Measurements from ENCODE around the gene RAB27A. TPM values are rescaled to one million over a fixed set of nuclear protein-coding genes. Genes with fewer than 3 reads are reported as not detected.

The RAB27A gene
- total and polyA plus RNA-seq, 10 of the 15 experiments (the other 5 are each of a cell fraction or from before 2014, with no cell fraction given) = 13.3 to 139 (median 35.2) TPM

GRCh38 chr15:55250941-55251340 is 38.7 kb downstream of the RAB27A start:
- ChIA-PET POLR2A (interaction anchor here (1.0 kb wide), 1 partner anchor 47 kb away, joined by 6 read pairs; no protein-coding TSS in a partner anchor), SMC1A (ENCODE audit: uncharacterized antibody, unreplicated experiment) (interaction anchor here (1.0 to 3.4 kb wide), 8 partner anchors 14 to 38 kb away, joined by 3 to 14 read pairs (median 5); no protein-coding TSS in a partner anchor), RAD21 (ENCODE audit: unreplicated experiment) (no interaction called here), CTCF (interaction anchor here (1.1 to 1.4 kb wide), 3 partner anchors 22 to 33 kb away, joined by 3 to 7 read pairs (median 3); no protein-coding TSS in a partner anchor)
- Histone ChIP-seq H3K9me3 (replicated peaks; ENCODE audit: control insufficient read depth, insufficient read depth, low read length) (no peaks in the 10 kb centered on the region), H2AFZ (ENCODE audit: control insufficient read depth, low read depth, low read length) (no peak overlapping the region), H3K4me2 (ENCODE audit: control insufficient read depth, insufficient read depth) (no peak overlapping the region), H3K9ac (ENCODE audit: control insufficient read depth, insufficient read depth, low read length) (no peak overlapping the region), H4K20me1 (ENCODE audit: control insufficient read depth, insufficient read depth) (no peaks in the 10 kb centered on the region), H3K27me3 (replicated peaks in 1 of 2; ENCODE audit: control insufficient read depth in 2 of 2, insufficient read depth in 2 of 2, low read length in 1 of 2) (no peaks in the 10 kb centered on the region), H3K36me3 (ENCODE audit: control insufficient read depth in 2 of 2, insufficient read depth in 2 of 2, low read length in 1 of 2) (peaks cover 0 to 4% of the 10 kb centered on the region in 2 experiments; a peak in 1 of 4 replicates), H3K27ac (ENCODE audit: control insufficient read depth, insufficient read depth) (no peak overlapping the region), H3K4me3 (no peak overlapping the region), H3K79me2 (ENCODE audit: control insufficient read depth, insufficient read depth, low read length) (no peaks in the 10 kb centered on the region; the same call in 1 of the 2 replicates), H3K4me1 (ENCODE audit: control insufficient read depth, insufficient read depth, low read length) (peaks cover 6% of the 10 kb centered on the region)
- 29% methylated on average over 4 of the region's 4 CpGs for WGBS (ENCODE audit: insufficient coverage, insufficient replicate concordance, low lambda C conversion rate, missing lambda C conversion rate)
- ATAC-seq (no peak), FAIRE-seq (no peak), DNase-seq (ENCODE audit: low read depth, low spot score) (no peak)
- intact Hi-C loops (cut with micrococcal nuclease; ENCODE audit: unreplicated experiment) (no loop called here), in situ Hi-C loops (cut with MboI) (no loop called here)
- BruUV-seq (replicated peaks) = no TSS peak
- no peak for TF ChIP-seq FOXK2 (IDR thresholded peaks at IDR 0.05)
- TF ChIP-seq SPI1 (IDR thresholded peaks at IDR 0.05; ENCODE audit: borderline replicate concordance, insufficient read depth, low read depth, low read length) = peak; percentile 46; the same call in 1 of the 2 replicates

DNA sequence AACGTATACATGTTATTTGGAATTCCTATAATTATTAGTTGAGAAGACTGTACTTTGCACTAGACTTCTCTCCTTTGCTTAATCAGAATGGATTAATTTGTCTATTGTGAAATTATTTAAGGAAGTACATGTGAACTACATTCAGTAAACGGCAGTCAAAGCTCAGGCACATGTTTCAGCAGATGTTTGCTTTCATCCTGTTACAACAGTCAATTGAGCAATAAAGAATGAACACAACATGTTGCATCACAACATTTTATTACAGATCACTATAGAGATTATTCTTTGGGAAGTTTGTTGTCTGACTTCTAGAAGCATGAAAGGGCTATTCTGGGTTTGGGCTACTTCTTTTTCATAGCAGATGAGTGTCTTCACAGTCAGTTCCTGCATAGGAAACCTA is 39.2 kb downstream of the RAB27A start:
- no peak overlapping the region for H3K9ac ChIP-seq (ENCODE audit: control insufficient read depth, insufficient read depth, low read length)
- in situ Hi-C loops (cut with MboI) = no loop called here
- ATAC-seq (no peak), DNase-seq (ENCODE audit: low read depth, low spot score) (no peak), FAIRE-seq (no peak)
- RAD21 ChIA-PET (ENCODE audit: unreplicated experiment) = no interaction called here
- CTCF ChIA-PET = interaction anchor here (0.6 to 1.4 kb wide), 4 partner anchors 21 to 42 kb away, joined by 3 to 7 read pairs (median 3); no protein-coding TSS in a partner anchor
- H3K9me3 ChIP-seq (replicated peaks; ENCODE audit: control insufficient read depth, insufficient read depth, low read length) = no peaks in the 10 kb centered on the region
- H3K27me3 ChIP-seq (replicated peaks in 1 of 2; ENCODE audit: control insufficient read depth in 2 of 2, insufficient read depth in 2 of 2, low read length in 1 of 2) = no peaks in the 10 kb centered on the region
- TF ChIP-seq TCF3 (IDR thresholded peaks at IDR 0.05; ENCODE audit: borderline replicate concordance, insufficient read depth, low read depth, low read length) (no peak), SP1 (IDR thresholded peaks at IDR 0.05; ENCODE audit: low read depth, low read length) (no peak), EP300 (IDR thresholded peaks at IDR 0.05; ENCODE audit: borderline replicate concordance in 1 of 2, control insufficient read depth in 1 of 2, low read depth in 2 of 2, low read length in 2 of 2) (no peak), ASH2L (IDR thresholded peaks at IDR 0.05; ENCODE audit: borderline replicate concordance, low read depth) (no peak)
- TF ChIP-seq, protein P1, sequence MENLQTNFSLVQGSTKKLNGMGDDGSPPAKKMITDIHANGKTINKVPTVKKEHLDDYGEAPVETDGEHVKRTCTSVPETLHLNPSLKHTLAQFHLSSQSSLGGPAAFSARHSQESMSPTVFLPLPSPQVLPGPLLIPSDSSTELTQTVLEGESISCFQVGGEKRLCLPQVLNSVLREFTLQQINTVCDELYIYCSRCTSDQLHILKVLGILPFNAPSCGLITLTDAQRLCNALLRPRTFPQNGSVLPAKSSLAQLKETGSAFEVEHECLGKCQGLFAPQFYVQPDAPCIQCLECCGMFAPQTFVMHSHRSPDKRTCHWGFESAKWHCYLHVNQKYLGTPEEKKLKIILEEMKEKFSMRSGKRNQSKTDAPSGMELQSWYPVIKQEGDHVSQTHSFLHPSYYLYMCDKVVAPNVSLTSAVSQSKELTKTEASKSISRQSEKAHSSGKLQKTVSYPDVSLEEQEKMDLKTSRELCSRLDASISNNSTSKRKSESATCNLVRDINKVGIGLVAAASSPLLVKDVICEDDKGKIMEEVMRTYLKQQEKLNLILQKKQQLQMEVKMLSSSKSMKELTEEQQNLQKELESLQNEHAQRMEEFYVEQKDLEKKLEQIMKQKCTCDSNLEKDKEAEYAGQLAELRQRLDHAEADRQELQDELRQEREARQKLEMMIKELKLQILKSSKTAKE (IDR thresholded peaks at IDR 0.05; ENCODE audit: low read depth, poor library complexity, severe bottlenecking) = no peak
- H2AFZ ChIP-seq (ENCODE audit: control insufficient read depth, low read depth, low read length) = no peak overlapping the region
- no peaks in the 10 kb centered on the region for H4K20me1 ChIP-seq (ENCODE audit: control insufficient read depth, insufficient read depth)
- no peaks in the 10 kb centered on the region; the same call in 1 of the 2 replicates for H3K79me2 ChIP-seq (ENCODE audit: control insufficient read depth, insufficient read depth, low read length)
- H3K4me1 ChIP-seq (ENCODE audit: control insufficient read depth, insufficient read depth, low read length) = peaks cover 4% of the 10 kb centered on the region
- SMC1A ChIA-PET (ENCODE audit: uncharacterized antibody, unreplicated experiment) = interaction anchor here (1.1 to 3.4 kb wide), 7 partner anchors 14 to 39 kb away, joined by 3 to 14 read pairs (median 5); no protein-coding TSS in a partner anchor
- no peak overlapping the region for H3K4me3 ChIP-seq
- POLR2A ChIA-PET = interaction anchor here (1.0 kb wide), 1 partner anchor 47 kb away, joined by 6 read pairs; no protein-coding TSS in a partner anchor
- H3K36me3 ChIP-seq (ENCODE audit: control insufficient read depth in 2 of 2, insufficient read depth in 2 of 2, low read length in 1 of 2) = peaks cover 0 to 4% of the 10 kb centered on the region in 2 experiments; a peak in 1 of 4 replicates
- WGBS (ENCODE audit: insufficient coverage, insufficient replicate concordance, low lambda C conversion rate, missing lambda C conversion rate) = 74% methylated on average over 2 of the region's 2 CpGs
- BruUV-seq (replicated peaks) = no TSS peak
- H3K27ac ChIP-seq (ENCODE audit: control insufficient read depth, insufficient read depth) = no peak overlapping the region
- intact Hi-C loops (cut with micrococcal nuclease; ENCODE audit: unreplicated experiment) = no loop called here
- no peak overlapping the region for H3K4me2 ChIP-seq (ENCODE audit: control insufficient read depth, insufficient read depth)
